GM12874 (cell line): ENCODE measurements around the gene ARMC9.

Experiments
- CTCF ChIP-seq: IDR thresholded peaks from 2 replicates; pipeline ENCODE4 v1.5.1; 2011; ENCODE audit warnings: low read depth, mild to moderate bottlenecking, control low read depth, low read length, moderate library complexity; ENCODE audit not compliant: insufficient read depth

The ARMC9 gene

GRCh38 chr2:231227310-231228162 lies 29.1 kb downstream of the ARMC9 start:
- peak; percentile 72 for TF ChIP-seq CTCF

- TF ChIP-seq CTCF, result no peak
Observed at GRCh38 chr2:231228223-231228622, 29.8 kb downstream of the ARMC9 start.

GRCh38 chr2:231228974-231229529 lies 30.6 kb downstream of the ARMC9 start:
- TF ChIP-seq CTCF, result no peak

- no peak for TF ChIP-seq CTCF
Observed at GRCh38 chr2:231235217-231235616, 36.8 kb downstream of the ARMC9 start.

- no peak for TF ChIP-seq CTCF
Observed at GRCh38 chr2:231238689-231239088, 40.3 kb downstream of the ARMC9 start.

GRCh38 chr2:231239751-231240150 lies 41.3 kb downstream of the ARMC9 start:
- TF ChIP-seq CTCF, result no peak

GRCh38 chr2:231241755-231242507 lies 43.5 kb downstream of the ARMC9 start:
- TF ChIP-seq CTCF, result no peak
